ENCODE results near the gene STAB1. TPM values are rescaled to one million over a fixed set of nuclear protein-coding genes. Genes with fewer than 3 reads are reported as not detected.

Gene STAB1
- total and polyA plus RNA-seq, 2 of the 13 experiments (the other 11 are each of a cell fraction or from before 2014, with no cell fraction given) = 0.09 to 0.34 TPM

GRCh38 chr3:52518723-52519444 lies 23.7 kb downstream of the STAB1 start:
- H3K36me3 ChIP-seq (replicated peaks in 1 of 2; ENCODE audit: control insufficient read depth in 1 of 2, insufficient read depth in 2 of 2, low read length in 2 of 2) = peaks cover 0 to 2% of the 10 kb centered on the region in 2 experiments; a peak in 2 of 5 replicates
- peak; percentile 6; the same call in 1 of the 3 replicates for ATAC-seq
- peaks cover 17 to 44% of the 10 kb centered on the region in 2 experiments for H3K27me3 ChIP-seq (ENCODE audit: control insufficient read depth in 1 of 2, insufficient read depth in 2 of 2, low read length in 2 of 2)
- no peaks in the 10 kb centered on the region for H3K9me3 ChIP-seq (ENCODE audit: low read length)
- no peak for FAIRE-seq
- no peak overlapping the region for H3K4me3 ChIP-seq (replicated peaks in 1 of 3; ENCODE audit: insufficient read depth in 1 of 3, low read depth in 2 of 3, low read length in 3 of 3)
- no peaks in the 10 kb centered on the region for H3K79me2 ChIP-seq (ENCODE audit: insufficient read depth, low read length)
- ChIA-PET POLR2A (interaction anchor here (1.0 to 1.4 kb wide), 2 partner anchors 8 to 13 kb away, joined by 3 to 5 read pairs; no protein-coding TSS in a partner anchor), CTCF (ENCODE audit: low intra/inter-chr PET ratio, low total read pairs) (no interaction called here)
- in situ Hi-C loops (cut with HindIII; ENCODE audit: extremely low pct_ligation_motif_present, low pct_unique_long_range_greater_than_20kb) (no loop called here), intact Hi-C loops (cut with micrococcal nuclease; ENCODE audit: unreplicated experiment) (no loop called here)
- no peak for DNase-seq (ENCODE audit: low spot score)
- H3K9ac ChIP-seq (ENCODE audit: insufficient read depth, low read depth, low read length) = no peak overlapping the region
- WGBS (ENCODE audit: low lambda C conversion rate) = 67% methylated on average over 25 of the region's 50 CpGs
- TF ChIP-seq AGO1 (IDR thresholded peaks at IDR 0.05; ENCODE audit: low read depth, low read length, poor library complexity, severe bottlenecking) (peak; percentile 10), BRF2 (CRISPR knock-in tag; IDR thresholded peaks at IDR 0.05) (no peak), CCAR2 (optimal IDR thresholded peaks at IDR 0.05; ENCODE audit: low read depth, low read length) (no peak), CTCF (CRISPR knock-in tag; IDR thresholded peaks at IDR 0.05) (0 out of 2 replicates have a peak, but pooled peaks have one; percentile 25), ZNF615 (CRISPR knock-in tag; IDR thresholded peaks at IDR 0.05; ENCODE audit: borderline replicate concordance) (no peak), MLXIP (CRISPR knock-in tag; IDR thresholded peaks at IDR 0.05; ENCODE audit: borderline replicate concordance) (no peak)
- no peak overlapping the region for H2AFZ ChIP-seq (ENCODE audit: low read length)
- peak overlapping the region; percentile 15; the same call in 1 of the 2 replicates for H3K4me2 ChIP-seq (ENCODE audit: low read depth, low read length)
- no TSS peak for BruUV-seq (replicated peaks)
- H3K27ac ChIP-seq (ENCODE audit: extremely low read length, insufficient read depth, low read length) = no peak overlapping the region
- peaks cover 27% of the 10 kb centered on the region for H3K4me1 ChIP-seq (ENCODE audit: insufficient read depth, low read length)
- no peaks in the 10 kb centered on the region for H4K20me1 ChIP-seq (ENCODE audit: insufficient read depth, low read length)

Data from HepG2 (cell line).